LNCAP (cell line): ENCODE measurements around the gene RANBP1.

Source experiments
- TF ChIP-seq, protein P1 (sequence below): fragments of 450-650 bp; IDR thresholded peaks from 2 replicates; pipeline ENCODE4 v1.5.1; 2017; ENCODE audit warnings: mild to moderate bottlenecking

The RANBP1 gene

DNA sequence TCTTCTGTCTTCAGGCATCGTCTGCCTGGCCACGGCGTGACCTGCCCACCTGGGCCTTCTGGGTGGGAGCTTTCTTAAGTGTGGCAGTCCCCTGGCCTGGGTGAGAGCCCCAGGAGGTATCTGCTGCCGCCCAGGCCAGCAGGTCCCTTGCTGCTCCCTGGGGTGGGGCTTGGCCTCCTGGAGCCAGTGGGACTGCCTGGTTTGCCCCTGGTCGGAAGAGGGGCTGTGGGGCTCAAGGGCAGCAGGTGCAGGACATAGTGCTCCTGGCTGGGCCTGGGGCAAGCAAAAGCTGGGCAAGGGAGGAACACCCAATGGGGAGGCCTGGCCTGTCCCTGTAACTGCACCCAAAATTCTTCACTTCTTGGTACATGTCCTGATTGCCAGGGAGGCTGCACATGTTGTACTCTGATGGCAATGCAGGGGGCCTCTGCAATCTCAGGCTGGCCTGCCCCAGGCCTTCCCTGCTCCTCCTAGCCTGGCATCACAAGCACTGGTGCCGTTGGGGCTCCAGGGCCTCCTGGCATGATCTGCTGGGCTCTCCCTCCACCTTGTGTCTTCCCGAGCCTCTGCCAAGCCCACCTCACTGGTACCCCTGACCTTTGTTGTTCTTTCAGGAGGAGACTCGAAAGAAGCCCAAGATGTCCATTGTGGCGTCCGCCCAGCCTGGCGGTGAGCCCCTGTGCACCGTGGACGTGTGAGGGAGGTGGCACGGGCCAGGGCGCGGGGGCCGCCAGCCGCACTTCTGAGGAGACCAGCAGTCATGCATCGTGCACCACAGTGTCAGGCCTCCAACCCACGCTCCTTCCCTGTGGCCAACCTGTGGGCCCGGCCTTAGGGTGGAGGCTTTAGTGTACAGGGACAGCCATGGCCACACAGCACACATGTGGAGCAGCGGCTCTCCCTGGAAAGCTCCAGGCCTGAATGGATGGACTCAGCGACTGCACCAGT lies 6.2 kb upstream of the RANBP1 start:
- TF ChIP-seq, protein P1, sequence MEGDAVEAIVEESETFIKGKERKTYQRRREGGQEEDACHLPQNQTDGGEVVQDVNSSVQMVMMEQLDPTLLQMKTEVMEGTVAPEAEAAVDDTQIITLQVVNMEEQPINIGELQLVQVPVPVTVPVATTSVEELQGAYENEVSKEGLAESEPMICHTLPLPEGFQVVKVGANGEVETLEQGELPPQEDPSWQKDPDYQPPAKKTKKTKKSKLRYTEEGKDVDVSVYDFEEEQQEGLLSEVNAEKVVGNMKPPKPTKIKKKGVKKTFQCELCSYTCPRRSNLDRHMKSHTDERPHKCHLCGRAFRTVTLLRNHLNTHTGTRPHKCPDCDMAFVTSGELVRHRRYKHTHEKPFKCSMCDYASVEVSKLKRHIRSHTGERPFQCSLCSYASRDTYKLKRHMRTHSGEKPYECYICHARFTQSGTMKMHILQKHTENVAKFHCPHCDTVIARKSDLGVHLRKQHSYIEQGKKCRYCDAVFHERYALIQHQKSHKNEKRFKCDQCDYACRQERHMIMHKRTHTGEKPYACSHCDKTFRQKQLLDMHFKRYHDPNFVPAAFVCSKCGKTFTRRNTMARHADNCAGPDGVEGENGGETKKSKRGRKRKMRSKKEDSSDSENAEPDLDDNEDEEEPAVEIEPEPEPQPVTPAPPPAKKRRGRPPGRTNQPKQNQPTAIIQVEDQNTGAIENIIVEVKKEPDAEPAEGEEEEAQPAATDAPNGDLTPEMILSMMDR = no peak

DNA sequence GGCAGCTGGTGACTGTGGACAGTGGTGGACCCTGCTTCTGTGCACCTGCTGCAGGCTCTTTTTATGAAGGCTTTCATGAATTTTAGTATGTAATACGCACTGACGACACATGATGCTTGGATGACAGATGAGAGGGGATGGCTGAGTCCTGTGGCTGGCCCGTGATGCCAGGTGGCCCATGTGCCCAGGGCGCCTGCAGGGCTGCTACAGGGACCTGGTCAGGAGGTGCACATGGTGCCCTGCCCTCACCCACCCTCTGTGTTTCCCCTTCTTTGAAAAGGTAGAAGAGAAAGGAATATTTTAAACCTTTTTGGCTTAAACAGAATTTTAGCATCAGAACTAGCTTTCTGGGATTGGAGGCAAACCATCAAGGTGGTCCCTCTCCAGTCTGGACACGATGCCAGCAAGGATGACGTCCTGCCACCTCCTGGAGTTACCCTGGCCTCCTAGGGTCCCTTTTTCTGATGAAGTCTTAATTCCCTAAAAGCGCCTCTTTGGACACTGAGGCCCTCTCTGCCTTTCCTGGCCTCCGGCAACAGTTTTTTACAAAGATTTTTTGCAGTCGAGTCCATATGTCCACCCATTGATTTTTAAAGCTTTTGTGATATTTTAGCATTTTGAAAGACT lies 5.4 kb upstream of the RANBP1 start:
- TF ChIP-seq, protein P1 = no peak

DNA sequence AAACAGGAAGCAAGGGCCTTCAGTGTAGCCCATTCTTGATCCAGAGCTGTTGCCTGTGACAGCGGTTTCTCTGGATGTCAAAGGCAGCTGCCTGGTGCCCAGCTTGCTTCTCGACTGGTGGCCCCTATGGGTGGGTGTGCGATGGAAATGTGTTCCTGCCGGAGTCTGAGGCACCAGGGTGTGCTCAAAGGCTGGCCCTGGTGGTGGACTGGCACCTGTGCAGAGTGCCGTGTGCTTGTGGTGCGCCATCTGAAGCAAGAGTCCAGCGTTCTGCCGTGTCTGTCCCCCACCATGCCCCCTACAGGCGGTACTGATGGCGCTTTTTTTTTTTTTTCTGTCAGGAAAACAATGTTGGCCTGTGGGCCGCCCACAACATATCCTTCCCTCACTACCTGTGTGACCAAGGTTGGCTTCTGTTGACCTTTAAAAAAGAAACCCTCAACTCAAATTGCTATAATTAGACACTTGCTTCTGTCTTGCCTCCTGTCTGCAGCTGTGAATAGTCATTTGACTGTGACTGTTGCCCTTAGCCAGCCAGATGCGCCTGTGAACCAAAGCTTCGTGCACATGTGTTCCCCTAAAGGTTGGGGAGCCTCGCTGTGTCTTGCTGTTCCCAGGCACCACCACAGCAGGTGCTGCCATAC lies 4.7 kb upstream of the RANBP1 start:
- TF ChIP-seq, protein P1 = peak; percentile 34; the same call in 1 of the 2 replicates

DNA sequence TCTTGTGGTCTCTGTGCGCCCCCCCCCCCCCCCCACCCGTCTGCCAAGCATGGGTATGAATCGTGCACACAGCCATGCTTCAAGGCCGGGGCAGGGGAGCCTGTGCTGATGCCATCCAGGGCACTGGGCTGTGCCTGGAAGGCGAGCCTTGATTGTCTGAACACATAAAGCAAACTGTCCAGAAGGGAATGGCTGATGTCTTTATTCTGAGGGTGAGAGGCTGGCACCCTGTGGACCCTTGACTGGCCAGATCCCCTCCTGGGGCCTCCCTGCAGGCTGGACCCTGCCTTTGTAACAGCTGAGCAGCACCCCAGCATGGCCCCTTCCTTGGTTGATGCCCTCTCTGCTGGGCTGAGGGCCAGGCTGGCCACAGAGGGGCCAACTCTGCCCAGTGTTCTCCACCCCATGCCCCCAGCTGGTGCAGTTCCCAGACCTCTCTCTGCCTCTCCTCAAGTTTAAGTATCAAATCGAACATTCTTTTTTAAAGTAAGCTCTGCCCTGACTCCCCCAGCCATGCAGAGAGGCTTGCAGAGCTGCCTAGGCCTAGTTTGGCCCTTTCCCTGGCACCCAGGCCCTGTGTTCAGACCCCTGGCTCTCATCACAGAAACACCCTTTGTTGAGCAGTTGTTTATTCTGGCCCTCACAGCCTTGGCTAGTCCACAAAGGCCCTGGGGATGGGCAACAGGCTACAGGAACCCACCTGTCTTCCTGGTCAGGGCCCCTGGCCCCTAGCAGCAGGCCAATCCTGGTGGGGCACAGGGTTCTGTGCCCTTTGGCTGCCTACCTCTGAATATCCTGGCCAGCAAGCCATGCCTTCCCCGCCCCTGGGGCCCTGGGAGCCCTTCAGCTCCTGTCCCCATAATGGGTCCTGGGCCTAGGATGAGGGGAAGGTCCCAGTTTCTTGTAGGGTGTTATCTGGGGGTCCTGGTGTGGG lies 3.9 kb upstream of the RANBP1 start:
- TF ChIP-seq, protein P1 = no peak

DNA sequence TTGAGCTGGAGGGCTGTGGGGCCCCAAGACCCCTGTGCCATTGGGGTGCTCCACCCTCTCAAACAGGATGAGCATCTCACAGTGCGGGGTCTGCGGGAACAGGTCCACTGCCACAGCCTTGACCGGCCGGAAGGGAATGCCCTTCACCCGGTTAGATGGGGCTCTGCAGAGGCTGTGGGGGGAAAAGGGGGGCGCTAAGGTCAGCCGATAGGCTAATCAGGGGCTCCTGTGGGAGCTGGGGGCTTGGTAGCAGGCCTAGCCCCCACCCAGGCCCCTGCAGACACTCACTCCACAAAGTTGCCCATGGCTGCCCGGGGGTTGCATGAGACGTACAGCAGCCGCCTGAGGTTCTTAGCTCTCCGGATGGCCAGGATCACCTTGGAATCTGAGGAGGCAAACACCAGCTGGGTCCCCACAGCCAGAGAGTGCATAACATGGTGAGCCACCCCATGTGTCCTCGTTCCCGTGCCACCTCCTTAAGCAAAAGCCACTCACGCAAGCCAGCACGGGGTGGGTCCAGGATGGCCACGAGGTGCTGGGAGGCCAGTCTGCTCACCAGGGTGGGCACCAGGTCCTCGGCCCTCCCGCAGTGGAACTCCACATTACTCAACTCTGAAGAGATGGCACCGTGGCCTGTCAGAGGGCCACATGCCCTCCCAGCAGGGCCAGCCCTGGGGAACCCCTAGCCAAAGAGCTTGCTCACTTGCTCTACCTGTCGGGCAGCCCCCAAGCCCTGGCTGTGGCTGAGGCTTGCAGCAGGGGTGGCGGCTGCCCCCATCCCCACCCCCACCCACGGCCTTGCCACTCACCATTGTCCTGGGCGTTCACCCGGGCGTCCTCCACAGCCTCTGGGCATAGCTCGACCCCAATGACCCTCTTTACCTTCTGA lies 3.0 kb upstream of the RANBP1 start:
- TF ChIP-seq, protein P1 = no peak

DNA sequence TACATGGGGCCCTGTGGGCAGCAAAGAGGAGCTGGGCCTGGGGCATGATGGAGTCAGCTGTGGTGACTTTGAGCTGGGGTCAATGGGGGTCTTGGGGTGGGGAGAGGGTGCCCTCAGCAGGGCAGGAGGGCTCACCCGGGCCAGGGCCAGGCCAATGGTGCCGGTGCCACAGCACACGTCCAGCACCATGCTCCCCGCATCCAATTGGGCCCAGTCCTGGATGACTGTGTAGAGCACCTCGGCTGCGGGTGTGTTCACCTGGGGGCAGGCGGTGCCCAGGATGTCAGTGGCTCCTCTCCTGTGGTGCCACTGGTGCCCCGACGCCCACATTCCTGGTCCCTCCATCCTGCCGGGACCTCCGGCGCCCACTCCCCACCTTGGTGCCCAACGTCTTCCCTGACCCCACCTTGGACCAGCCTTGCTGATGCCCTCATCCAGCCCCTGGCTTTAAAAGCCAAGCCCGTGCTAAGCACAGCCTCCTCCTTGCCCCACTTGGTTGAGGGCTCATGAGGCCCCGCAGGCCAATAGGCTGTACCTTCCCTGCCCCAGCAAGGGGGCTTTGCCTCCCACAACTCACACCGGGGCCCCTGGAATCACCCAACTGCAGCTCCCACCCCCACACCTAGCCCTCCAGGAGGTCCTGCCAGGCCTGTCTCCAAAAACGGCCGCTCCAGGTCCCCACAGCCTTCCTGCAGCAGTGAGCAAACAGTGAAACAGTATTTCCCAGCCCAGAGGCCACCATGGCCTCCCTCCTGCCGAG lies 2.2 kb upstream of the RANBP1 start:
- TF ChIP-seq, protein P1 = no peak
